Pulmonary artery endothelial cell (primary cell): ENCODE data around the gene ZNF691. TPM values are rescaled to one million over a fixed set of nuclear protein-coding genes. Genes with fewer than 3 reads are reported as not detected.

ENCODE experiments used
- total RNA-seq: library from RNA; depleted of rRNA; stranded (reverse); fragments of >200 nt; gene quantifications from 2 replicates; pipeline ENCODE4 v1.2.3, GENCODE V29; 2014

Gene ZNF691
- total RNA-seq, 1 donor from 2014 or later = 6.4 TPM

Other genes with a start within 250 kb of the ZNF691 start
- 33.7 and 39.2 TPM in 2 replicates for gene PPIH, start 188.2 kb upstream of the ZNF691 start, total RNA-seq
- gene YBX1, start 164.2 kb upstream of the ZNF691 start, total RNA-seq = 971 and 997 TPM in 2 replicates
- gene CLDN19, start 106.4 kb upstream of the ZNF691 start, total RNA-seq = not detected in 2 replicates
- 98.8 and 114 TPM in 2 replicates for gene P3H1, start 79.6 kb upstream of the ZNF691 start, total RNA-seq
- gene C1orf50, start 79.4 kb upstream of the ZNF691 start, total RNA-seq = 2.6 and 4.9 TPM in 2 replicates
- gene TMEM269, start 61.6 kb upstream of the ZNF691 start, total RNA-seq = not detected in 2 replicates
- gene ERMAP, start 29.5 kb upstream of the ZNF691 start, total RNA-seq = 5.4 and 6.1 TPM in 2 replicates
- 11.3 and 14.0 TPM in 2 replicates for gene SVBP, start 29.2 kb upstream of the ZNF691 start, total RNA-seq
- gene SLC2A1, start 112.3 kb downstream of the ZNF691 start, total RNA-seq = 26.7 and 45.4 TPM in 2 replicates